Activated CD4-positive, alpha-beta T cell treated with anti-CD3 and anti-CD28 coated beads for 48 hours (primary cell): ENCODE data around the gene PDIA6.

Experiments used
- DNase-seq: peaks from one replicate; pipeline ENCODE4 v3.0.0-alpha.2; 2020

The PDIA6 gene, protein sequence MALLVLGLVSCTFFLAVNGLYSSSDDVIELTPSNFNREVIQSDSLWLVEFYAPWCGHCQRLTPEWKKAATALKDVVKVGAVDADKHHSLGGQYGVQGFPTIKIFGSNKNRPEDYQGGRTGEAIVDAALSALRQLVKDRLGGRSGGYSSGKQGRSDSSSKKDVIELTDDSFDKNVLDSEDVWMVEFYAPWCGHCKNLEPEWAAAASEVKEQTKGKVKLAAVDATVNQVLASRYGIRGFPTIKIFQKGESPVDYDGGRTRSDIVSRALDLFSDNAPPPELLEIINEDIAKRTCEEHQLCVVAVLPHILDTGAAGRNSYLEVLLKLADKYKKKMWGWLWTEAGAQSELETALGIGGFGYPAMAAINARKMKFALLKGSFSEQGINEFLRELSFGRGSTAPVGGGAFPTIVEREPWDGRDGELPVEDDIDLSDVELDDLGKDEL

DNA sequence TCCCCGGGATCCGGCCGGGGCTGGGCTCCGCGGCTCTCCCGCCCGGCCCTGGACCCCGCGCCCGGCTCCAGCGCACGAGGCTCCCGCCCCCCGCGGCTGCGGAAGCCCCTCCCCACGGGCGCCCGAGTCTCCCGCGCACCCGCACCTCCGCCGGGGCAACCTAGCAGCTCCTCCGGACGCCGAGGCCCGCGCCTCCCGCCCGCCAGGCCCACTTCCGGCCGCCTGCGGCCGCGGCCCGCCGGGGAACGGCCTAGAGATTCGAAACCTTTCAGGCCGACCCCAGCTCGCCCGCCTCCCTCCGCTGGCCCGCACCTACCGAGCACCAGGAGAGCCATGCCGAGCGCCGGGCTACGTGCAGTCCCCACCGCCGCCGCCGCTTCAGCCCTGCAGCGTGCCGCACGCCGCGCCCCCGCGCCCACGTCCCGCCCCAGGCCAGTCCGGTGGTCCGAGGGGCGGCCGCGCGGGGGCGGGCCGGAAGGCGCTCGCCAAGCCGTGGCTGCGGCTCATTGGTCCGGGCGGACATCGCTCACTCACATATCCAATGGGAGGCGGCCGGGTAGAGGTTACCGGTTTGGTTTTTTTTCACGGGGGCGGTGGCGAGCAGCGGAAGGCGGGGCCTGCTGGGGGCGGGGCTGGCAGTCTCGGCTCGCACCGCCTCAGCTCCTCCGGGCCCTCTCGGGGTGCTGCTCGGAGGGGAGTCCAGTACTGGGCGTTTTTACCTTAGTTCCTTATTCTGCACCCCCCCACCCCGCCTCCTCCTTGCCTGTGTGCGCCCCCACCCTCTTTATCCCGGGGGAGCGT, at the start of gene PDIA6:
Gene PDIA6, minus strand, starts transcription at position 424 of the 801 bp plus-strand sequence. Its CDS starts 89 bp downstream, at position 335.
- peak; percentile 96 for DNase-seq

DNA sequence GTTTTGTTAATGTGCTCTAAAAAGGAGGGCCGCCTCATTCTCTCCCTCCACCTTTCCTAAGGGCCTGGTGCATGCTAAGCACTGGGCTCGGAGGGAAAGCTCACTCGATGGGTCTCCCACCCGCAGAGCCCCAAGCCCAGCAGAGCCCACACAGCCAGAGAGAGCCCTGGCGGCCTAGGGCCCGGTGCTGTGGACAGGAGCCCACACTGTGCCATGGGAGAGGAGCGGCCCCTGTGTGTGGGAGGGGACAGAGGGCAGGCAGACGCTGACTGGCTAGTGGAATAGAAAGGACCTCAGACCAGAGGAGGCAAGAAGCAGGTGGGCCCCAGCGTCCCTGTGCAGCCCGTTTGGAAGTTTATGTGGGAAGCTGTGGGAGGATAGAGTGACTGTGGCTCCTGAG, 49.7 kb upstream of the PDIA6 start:
- no peak for DNase-seq

DNA sequence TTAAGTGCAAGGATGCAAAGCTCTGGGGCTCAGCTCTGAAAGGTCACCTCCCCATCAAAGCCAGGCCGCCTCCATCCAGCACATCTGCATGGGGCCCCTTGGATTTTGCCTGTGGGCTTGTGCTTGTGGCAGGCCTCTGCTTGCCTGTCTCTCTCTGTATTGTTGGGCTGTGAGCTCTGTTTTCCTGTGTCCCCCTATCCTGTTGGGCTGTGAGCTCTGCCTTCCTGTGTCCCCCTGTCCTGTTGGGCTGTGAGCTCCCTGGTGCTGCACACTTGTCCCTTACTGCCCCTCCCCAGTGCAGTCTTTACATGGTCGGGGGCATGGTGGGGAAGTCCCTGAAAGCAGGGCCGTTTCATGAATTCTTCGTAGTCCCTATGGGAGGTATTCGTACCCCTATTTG, 49.2 kb upstream of the PDIA6 start:
- DNase-seq: no peak

DNA sequence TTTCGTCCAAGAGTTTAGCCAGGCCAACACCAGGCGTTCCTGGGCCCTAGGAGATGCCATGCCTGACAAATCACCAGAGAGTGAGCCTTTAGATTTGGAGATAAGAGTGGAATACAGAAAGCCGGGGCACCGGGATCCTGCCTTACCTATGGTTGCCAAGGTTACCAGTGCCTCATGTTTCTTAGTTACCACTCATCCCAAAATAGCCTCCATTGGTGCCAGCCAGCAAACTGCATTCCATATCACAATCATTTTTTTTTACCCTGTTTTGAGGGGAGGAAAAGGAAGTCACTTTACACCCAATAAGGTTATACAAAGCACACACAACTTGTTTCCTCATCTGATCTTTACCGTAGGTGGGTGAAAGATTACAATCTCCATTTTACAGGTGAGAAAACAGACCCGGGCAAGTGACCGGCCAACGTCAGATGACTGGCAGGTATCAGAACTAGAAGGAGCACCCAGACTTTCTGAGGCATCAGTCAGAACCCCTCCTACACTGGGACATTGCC, 48.3 kb upstream of the PDIA6 start:
- no peak for DNase-seq

DNA sequence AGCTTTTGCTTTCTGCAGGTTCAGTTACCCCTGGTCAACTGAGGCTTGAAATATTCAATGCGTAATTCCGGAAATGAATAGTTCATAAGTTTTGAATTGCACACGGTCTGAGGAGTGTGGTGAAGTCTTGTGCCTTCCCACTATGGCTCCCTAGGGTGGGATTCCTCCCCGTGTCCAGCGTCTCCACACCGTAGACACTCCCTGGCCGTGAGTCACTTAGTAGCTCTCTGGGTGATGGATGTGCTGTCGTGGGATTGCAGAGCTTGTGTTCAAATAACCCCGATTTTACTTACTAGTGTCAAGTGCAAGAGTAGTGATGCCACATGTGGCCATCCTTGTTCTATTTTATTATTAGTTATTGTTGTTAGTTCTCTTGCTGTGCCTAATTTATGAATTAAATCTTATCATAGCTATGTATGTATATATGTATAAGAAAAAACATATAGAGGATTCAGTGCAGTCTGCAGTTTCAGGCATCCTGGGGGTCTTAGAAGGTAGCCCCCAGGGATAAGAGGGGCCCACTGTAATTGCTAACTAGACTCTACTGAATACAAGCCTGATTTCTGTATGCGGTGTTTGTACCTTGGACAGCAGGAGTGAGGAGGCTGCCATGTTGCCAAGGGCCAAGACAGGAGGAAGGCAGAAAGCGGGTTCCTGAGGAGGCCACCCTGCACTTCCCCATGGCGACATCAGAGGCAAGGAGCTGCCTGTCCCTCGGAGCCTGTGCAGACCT, 47.7 kb upstream of the PDIA6 start:
- DNase-seq: no peak

DNA sequence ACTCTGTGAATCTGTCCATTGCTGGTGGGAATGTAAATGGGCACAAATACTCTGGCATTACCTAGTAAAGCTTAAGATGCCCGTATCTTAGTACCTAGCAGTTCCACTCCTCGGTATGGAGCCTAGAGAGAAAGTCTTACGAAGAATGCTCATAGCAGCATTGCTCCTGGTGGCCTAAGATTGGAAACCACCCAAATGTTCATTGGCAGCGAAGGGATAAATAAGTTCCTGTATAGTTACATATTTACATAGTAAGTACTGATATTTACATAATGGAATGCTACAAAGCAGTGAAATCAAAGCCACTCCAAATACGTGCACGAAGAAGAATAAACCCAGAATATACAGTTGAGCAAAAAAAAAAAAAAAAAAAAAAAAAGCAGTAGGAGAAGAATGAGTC, 46.7 kb upstream of the PDIA6 start:
- DNase-seq: no peak

DNA sequence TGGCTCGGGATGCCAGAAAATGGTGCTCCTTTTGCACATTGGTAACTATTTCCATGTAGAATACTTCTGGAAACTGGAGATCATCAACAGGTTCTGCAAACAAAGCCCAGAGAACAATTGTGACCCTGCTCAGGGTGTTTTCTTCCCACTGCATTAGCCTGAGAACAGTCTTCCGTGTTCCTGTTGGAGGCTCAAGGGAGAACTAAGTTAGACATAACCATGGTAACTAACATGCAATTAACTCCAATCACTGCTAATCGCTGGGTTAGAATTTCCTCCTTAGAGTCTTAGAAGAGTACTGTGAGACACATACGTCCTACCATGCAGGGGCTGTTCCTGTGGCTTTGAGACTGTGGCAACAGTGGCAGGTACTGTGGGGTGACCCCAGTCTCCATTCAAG, 36.0 kb upstream of the PDIA6 start:
- DNase-seq: no peak

DNA sequence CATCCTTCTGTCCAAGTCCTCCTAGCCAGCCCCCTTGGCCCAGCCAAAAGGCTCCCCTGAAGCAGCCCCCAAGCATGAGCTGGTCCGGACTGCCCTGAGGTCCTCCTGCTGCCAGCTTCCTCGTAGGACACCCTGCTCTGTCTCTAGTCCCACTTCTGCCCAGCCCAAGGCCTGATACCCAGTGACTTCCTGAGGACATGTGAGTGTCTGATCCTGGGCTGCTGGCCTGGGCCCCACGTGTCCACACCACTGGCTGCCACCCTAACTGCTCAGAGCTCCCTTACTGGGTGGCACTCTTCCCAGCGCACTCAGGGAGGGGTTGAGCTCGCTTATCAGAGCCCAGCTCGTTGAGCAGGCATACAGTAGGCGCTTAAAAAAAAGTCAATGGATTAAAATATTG, 34.4 kb upstream of the PDIA6 start:
- DNase-seq: no peak

DNA sequence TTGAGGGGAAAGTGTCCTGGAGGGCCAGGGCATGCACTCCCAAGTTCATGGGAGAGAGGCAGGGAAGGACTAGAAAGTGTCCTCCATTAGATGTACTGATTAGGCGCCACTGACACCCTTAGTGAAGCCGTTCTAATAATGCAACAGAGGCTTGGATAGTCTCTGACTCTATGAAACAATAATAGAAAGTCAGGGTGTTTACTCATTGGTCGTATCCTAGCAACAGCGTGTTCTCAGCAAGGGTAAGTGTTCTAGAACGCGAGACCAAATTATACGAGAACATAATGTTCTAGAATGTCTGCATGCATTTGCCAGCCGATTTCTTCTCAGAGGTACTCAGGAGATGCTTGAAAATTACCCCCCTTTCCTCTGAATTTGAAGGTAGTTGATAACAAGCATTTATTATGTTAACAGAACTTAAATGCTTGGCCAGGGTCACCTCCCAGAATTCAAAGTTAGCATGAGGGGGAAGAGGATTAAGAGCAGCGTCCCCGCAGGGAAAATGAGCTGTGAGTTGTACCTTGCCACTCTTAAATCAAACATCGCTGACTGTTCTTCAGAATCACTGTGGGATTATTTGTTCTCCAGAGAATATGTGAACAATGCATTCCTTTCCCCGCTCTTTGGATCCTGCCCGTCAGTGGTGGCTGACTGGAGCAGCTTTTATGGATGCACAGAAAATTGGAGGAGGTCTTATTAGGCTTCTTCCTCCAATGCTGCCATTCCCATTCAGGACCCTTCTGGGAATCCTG, 33.7 kb upstream of the PDIA6 start:
- DNase-seq: no peak

DNA sequence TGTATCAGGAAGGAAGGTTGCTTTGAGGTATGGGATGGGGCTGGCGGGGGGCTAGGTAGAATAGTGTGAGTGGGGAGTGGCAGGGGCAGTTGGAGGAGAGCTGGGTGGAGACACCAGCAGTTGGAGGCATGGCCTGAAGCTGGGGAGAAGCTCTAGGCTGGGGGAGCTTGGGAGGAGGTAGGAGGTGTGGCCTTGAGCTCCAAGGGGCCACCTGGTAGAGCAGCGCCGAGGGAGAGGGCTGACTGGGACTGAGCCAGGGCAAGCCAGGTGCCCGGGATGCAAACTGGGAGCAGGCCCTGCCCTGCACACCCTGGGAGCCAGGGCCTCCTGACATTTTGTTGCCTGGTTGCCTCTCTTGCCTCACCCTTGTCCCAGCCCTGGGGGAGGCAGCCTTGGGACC, 33.1 kb upstream of the PDIA6 start:
- no peak for DNase-seq

DNA sequence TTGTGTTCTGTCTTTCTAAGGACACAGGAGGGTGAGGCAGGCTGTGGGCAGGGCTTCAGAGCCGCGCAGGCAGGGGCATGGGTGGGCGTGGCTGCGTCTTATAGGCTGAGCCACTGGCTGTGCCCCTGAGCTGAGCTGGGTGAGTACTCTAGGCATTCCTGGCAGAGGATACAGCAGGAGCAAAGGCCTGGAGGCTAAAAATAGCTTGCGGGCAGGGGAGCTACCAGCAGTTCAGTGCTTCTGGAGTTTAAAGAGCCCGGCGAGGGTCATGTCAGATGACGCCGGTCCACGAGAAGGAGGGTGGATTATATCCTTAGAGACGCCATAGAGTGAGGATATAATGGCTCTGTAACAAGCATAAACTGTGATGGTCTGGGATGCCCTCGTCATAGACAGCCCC, 31.5 kb upstream of the PDIA6 start:
- DNase-seq: no peak

DNA sequence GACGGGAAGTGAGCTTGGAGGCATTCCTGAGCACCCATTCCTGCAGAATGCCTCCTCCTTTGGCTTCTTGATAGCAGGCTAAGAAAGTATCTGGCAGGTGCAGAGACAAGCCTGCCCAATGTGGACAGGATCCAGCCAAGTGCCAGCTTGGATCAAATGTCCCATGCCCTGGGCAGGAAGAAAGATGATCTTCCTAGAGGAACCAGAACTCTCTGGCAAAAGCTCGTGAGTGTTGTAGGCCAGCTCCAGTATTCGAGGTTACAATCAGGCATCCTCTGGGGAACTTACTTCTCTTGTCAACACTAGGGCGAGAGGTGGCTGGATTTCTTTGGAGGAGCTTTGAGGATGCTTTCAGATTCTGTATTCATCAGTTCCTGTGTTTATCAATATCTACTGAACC, 29.9 kb upstream of the PDIA6 start:
- no peak for DNase-seq

DNA sequence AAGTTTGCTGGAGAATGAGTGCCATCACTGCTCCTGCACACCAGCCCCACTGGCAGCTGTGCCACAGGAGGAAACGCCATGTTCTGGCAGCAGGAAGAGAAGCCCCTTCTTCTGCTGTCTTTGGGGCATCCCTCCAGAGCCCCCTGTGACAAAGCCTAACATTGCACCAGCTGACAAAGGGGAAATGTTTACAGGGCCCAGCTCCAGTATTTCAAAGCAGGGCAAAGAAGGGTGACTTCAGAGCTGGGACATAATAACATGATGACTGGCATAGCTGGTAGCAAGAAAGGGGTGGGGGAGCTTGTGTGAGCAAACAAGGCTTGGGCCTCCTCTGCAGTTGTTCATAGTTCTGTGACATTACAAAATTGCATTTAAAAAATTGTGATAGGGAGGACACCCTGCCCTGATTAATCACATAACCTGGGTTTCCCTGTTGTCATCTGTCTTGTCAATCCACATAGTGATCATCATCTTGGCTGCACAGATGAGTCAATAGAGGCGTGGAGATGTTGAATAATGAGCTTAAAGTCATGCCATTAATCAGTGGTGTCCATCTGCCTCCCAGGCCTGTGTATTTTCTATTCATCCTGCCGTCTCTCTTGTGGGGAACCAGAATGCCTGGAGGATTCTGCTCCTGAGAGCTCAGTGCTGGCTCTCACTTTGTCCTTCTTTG, 29.1 kb upstream of the PDIA6 start:
- DNase-seq: no peak

DNA sequence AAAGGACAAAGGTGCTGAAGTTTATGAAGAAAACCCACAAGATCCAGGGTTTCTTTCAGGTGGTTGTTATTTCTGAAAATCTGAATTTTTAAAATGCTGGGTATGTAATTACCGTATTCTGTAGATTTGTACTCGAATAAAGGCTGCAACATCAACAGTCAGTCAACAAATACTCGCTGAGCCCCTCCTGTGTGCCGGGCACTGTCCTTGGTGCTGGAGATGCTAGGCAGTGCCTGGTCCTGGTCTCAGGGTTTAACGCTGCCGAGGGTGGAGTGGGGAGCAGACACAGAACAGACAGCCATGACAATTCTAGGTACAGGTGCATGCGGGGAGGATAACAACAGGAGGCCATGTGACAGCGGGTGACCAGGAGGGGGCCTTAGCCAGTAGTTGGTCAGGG, 27.2 kb upstream of the PDIA6 start:
- no peak for DNase-seq

DNA sequence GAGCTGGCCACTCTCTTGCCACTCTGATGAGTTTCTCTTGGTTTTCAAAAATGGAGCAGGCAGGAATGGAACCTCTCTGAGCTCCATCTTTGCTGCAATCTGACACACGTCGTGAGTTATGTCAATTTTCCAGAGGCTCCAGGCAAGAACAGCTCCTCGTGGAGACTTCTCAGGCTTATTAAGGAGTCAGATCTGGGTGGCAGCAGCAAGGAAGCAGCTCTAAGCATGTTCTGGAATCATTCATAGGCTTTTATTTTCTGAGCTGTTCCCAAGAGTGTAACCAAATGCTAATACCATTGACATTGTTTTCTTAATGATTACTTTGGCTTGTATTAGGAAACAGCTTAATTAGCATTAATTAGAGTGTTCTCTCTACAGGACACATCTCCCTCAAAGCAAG, 26.1 kb upstream of the PDIA6 start:
- no peak for DNase-seq

DNA sequence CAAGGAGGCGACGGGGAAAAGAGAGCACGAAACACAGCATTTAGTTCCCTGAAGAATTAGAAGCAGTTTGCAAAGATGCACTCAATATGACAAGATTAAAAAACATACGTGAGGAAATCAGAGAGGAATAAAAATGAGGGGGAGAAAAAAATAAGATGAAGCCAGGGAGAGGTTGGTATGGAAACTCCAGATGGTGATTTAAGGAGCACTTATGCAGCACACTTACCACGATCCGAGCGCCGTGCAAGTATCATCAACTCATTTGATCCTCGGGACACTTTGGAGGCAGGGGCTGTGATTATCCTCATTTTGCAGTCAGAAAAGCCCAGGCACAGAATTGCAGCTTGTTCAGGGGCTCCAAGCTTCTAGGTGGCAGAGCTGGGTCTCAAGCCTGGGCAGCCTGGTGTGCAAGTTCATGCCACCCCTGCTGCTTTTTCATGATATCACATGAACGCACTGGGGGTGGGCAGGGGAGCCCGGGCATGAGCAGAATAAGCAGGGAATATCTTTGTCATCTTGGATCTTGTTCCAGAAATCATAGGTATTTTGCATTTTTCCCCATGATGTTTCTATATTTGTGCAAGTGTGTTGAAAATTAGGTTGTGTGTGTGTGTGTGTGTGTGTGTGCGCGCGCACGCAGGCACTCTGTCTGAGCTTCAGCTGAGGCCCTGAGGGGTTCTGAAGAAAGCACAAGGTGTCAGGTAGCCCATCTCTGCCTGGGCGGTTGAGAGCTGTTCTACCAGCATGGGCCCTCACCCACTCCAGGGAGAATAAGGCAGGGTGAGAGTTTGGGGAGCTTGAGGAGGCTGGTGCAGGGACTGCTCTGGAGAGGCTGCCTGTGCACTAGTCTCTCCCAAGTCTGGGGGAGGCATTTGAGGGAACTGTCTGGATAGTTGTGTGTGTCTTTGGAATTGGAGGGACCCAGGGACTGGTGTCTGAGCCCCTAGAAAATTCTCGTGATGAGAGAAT, 25.0 kb upstream of the PDIA6 start:
- no peak for DNase-seq

DNA sequence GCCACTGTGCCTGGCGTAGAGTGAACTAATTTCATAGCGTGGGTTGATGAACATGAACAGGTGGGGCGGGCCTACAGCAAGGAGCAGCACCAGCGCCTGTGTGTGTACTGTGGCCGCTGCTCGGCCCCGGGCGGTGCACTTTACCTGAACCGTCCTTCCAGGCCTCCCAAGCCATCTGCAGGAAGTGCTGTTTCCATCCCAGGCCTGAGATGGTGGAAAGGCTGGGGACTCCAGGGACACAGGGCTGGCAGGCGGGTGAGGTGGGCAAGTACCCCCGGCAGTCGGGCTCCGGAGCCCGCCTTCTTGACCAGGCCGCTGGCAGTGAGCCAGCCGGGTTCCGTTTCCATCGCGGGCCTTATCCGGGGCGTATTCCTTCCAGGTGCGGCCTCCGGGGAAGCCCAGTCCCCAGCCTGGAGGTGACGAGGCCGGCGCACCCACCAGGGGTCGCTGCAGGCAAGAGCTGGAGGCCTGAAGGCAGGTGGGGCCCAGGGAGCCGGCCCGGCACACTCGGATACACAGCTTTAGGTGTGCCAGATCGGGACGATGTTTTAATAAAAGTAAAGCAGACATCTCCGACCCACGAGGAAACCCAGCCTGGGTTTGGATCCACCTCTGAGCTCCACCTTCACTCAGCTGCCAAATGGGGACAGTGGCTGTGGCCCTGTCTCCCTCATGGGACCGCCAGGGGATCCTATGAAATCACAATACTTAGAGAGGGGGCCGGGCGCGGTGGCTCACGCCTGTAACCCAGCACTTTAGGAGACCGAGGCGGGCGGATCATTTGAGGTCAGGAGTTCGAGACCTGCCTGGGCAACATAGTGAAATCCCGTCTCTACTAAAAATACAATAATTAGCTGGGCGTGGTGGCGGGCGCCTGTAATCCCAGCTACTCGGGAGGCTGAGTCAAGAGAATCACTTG, 22.7 kb upstream of the PDIA6 start:
- peak; percentile 91 for DNase-seq

DNA sequence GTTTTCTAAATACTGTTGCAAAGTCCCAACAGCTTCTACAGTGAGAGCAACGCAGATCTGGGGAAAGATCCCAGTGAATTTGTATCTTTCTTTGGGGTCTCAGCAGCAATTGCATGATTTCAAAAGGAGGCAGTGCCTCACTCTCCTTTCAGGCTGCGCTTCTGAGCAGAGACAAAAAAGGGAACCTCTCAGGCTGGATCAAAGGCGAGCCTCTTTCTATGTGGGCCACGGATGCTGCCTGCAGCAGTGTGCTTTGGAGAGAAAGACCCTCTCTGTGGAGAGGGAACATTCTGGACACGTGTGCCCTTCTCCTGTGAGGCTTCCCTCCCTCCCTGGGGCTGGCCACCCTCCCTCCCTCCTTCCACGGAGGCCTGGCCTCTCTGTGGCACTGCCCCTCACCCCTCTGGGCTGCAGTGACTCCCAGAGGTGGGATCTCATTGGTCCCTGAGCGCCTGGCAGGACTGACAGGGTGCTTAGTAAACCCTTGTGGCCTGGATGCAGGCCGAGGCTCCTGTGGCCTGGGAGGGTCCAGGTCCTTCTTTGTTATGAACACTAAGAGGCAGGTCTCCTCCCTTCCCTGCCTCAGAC, 21.6 kb upstream of the PDIA6 start:
- no peak for DNase-seq

DNA sequence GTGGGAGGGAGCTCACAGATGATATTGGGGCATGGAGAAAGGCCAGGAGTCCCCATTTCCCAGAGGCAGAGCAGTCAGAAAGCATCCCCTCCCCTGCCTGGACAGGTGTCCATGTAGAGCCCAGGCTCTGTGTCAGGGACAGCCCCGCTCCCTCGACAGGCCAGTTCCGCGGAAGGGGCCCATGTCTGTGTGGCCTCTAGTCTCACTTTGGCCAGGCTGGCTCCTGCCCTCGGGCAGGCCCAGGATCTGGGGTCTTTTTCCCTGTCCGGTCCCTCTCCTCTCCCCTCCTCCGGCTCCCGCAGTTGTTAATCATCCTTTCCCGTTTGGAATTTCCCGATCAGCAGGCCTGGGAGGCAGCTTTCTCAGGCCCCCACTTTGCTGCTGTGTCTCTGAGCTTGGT, 20.4 kb upstream of the PDIA6 start:
- no peak for DNase-seq
